K562 (cell line): Measurements from ENCODE around the gene PLA2R1.

Experiments
- BCL6 ChIP-seq: fragments of 250-450 bp; sonication (Bioruptor Pico); IDR thresholded peaks from 2 replicates; pipeline ENCODE4 v1.4.0; 2020
- BRCA1 ChIP-seq, 2 experiments: fragments of 450-650 bp in 1 of 2; sonication (generic) in 1 of 2; formaldehyde crosslinking in 1 of 2; IDR thresholded peaks; 2 replicates each; pipeline versions ENCODE4 v1.5.0 to v1.6.1; 2017 to 2020; ENCODE audit warnings: mild to moderate bottlenecking in 1 of 2, missing genetic modification reagents in 1 of 2
- CTCF ChIP-seq, 3 experiments: IDR thresholded peaks in 2 of 3; conservative IDR thresholded peaks in 1 of 3; 2 replicates each; pipeline ENCODE4 v1.5.1; 2011 to 2012; ENCODE audit warnings: low read length in 3 of 3, mild to moderate bottlenecking in 3 of 3, control low read depth in 2 of 3, improper control_type of control experiment in 1 of 3, inconsistent platforms in 1 of 3, low read depth in 1 of 3, mixed read lengths in 1 of 3, moderate library complexity in 1 of 3; ENCODE audit not compliant: insufficient read depth in 2 of 3
- EZH2 ChIP-seq: IDR thresholded peaks from 2 replicates; pipeline ENCODE4 v1.6.1; 2012; ENCODE audit warnings: low read depth, mild to moderate bottlenecking, inconsistent platforms, low read length, borderline replicate concordance
- HCFC1 ChIP-seq: IDR thresholded peaks from 2 replicates; pipeline ENCODE4 v1.6.1; 2012; ENCODE audit warnings: low read depth, low read length, improper control_type of control experiment
- HOMEZ ChIP-seq: fragments of 250-450 bp; sonication (Bioruptor Pico); IDR thresholded peaks from 2 replicates; pipeline ENCODE4 v1.4.0; 2020; ENCODE audit warnings: mild to moderate bottlenecking, moderate library complexity
- JUN ChIP-seq, 2 experiments: sonication (generic) in 1 of 2; formaldehyde crosslinking in 1 of 2; IDR thresholded peaks; 2 replicates each; pipeline versions ENCODE4 v1.6.1 to v1.8.0; 2012 to 2022; ENCODE audit warnings: borderline replicate concordance in 2 of 2, mild to moderate bottlenecking in 2 of 2, improper control_type of control experiment in 1 of 2, low read depth in 1 of 2, low read length in 1 of 2, missing genetic modification reagents in 1 of 2
- KAT2B ChIP-seq: IDR thresholded peaks from one replicate; pipeline ENCODE4 v1.6.1; 2012; ENCODE audit warnings: low read depth, mild to moderate bottlenecking, control low read depth, inconsistent platforms, low read length, moderate library complexity
- MYC ChIP-seq, 2 experiments: fragments of 250-450 bp in 1 of 2; sonication (Bioruptor Pico) in 1 of 2; IDR thresholded peaks; 2 replicates each; pipeline versions ENCODE4 v1.5.1 to v1.6.1; 2012 to 2021; ENCODE audit warnings: low read depth in 2 of 2, borderline replicate concordance in 1 of 2, improper control_type of control experiment in 1 of 2, low read length in 1 of 2, mild to moderate bottlenecking in 1 of 2, moderate library complexity in 1 of 2
- STAT6 ChIP-seq: sonication (generic); formaldehyde crosslinking; IDR thresholded peaks from 2 replicates; pipeline ENCODE4 v1.8.1; 2023; ENCODE audit warnings: mild to moderate bottlenecking, missing genetic modification reagents
- ZBTB49 ChIP-seq: sonication (generic); formaldehyde crosslinking; IDR thresholded peaks from 2 replicates; pipeline ENCODE4 v1.8.0; 2022; ENCODE audit warnings: missing genetic modification reagents, mild to moderate bottlenecking, borderline replicate concordance

- TF ChIP-seq HOMEZ (CRISPR knock-in tag) (no peak), BRCA1 (IDR thresholded peaks at IDR 0.05) (no peak), BRCA1 (CRISPR knock-in tag; IDR thresholded peaks at IDR 0.05) (no peak), JUN (IDR thresholded peaks at IDR 0.05; ENCODE audit: borderline replicate concordance, low read depth, low read length) (no peak), JUN (CRISPR knock-in tag; IDR thresholded peaks at IDR 0.05; ENCODE audit: borderline replicate concordance) (no peak), ZBTB49 (CRISPR knock-in tag) (no peak), MYC (IDR thresholded peaks at IDR 0.05; ENCODE audit: low read depth, low read length) (no peak), MYC (CRISPR knock-in tag; IDR thresholded peaks at IDR 0.05; ENCODE audit: borderline replicate concordance, low read depth) (no peak), BCL6 (CRISPR knock-in tag) (no peak), CTCF (IDR thresholded peaks at IDR 0.05 in 2 of 3, conservative IDR thresholded peaks at IDR 0.05 in 1 of 3; ENCODE audit: insufficient read depth in 2 of 3, low read depth in 1 of 3, low read length in 3 of 3) (no peak), STAT6 (CRISPR knock-in tag) (no peak), EZH2 (no peak), HCFC1 (no peak), KAT2B (no peak)
Observed at GRCh38 chr2:160036736-160037135, 25.7 kb downstream of the PLA2R1 start.
